ENCODE results near the gene THADA. TPM values are rescaled to one million over a fixed set of nuclear protein-coding genes. Genes with fewer than 3 reads are reported as not detected.

THADA gene
- total RNA-seq, 2 experiments from 2014 or later, result 31.2 to 32.3 TPM

- no peaks in the 10 kb centered on the region for H3K4me1 ChIP-seq (ENCODE audit: insufficient read depth, low read length, poor library complexity, severe bottlenecking)
- no peaks in the 10 kb centered on the region for H3K36me3 ChIP-seq (ENCODE audit: insufficient read depth, low read length)
- peaks cover 4% of the 10 kb centered on the region; the same call in 1 of the 2 replicates for H3K9me3 ChIP-seq (ENCODE audit: low read length)
- H4K20me1 ChIP-seq (ENCODE audit: insufficient read depth, low read length), result no peaks in the 10 kb centered on the region
- no peak overlapping the region for H3K4me3 ChIP-seq (ENCODE audit: low read depth, low read length, poor library complexity, severe bottlenecking)
- CTCF ChIA-PET (ENCODE audit: unreplicated experiment), result no interaction called here
- TF ChIP-seq CTCF (conservative IDR thresholded peaks at IDR 0.05; ENCODE audit: low read length) (no peak), EZH2phosphoT487 (IDR thresholded peaks at IDR 0.05; ENCODE audit: borderline replicate concordance, low read depth, low read length) (no peak)
- BruUV-seq (replicated peaks), result no TSS peak
- no peak overlapping the region for H3K27ac ChIP-seq (ENCODE audit: low read depth, low read length, poor library complexity, severe bottlenecking)
- no peaks in the 10 kb centered on the region for H3K9me2 ChIP-seq (ENCODE audit: insufficient read depth, low read length)
- no peak overlapping the region for H2AFZ ChIP-seq (ENCODE audit: low read length)
- no peak for DNase-seq (ENCODE audit: low spot score)
- intact Hi-C loops (cut with micrococcal nuclease; ENCODE audit: unreplicated experiment), result no loop called here
- no peaks in the 10 kb centered on the region for H3K79me2 ChIP-seq (ENCODE audit: insufficient read depth, low read depth, low read length)
- no peak overlapping the region for H3K4me2 ChIP-seq (ENCODE audit: low read length)
- POLR2A ChIA-PET, result interaction anchor here (0.6 kb wide), 1 partner anchor 1406 kb away, joined by 3 read pairs; no protein-coding TSS in a partner anchor
These were observed 158.5 kb downstream of the THADA start for GRCh38 chr2:43437363-43437762.

GRCh38 chr2:43436431-43436830 lies 159.4 kb downstream of the THADA start:
- intact Hi-C loops (cut with micrococcal nuclease; ENCODE audit: unreplicated experiment), result no loop called here
- no peaks in the 10 kb centered on the region for H3K9me2 ChIP-seq (ENCODE audit: insufficient read depth, low read length)
- no peaks in the 10 kb centered on the region for H4K20me1 ChIP-seq (ENCODE audit: insufficient read depth, low read length)
- POLR2A ChIA-PET, result interaction anchor here (0.6 kb wide), 2 partner anchors 189 to 1407 kb away, joined by 3 to 4 read pairs; no protein-coding TSS in a partner anchor
- TF ChIP-seq EZH2phosphoT487 (IDR thresholded peaks at IDR 0.05; ENCODE audit: borderline replicate concordance, low read depth, low read length), result no peak
- TF ChIP-seq CTCF (conservative IDR thresholded peaks at IDR 0.05; ENCODE audit: low read length), result no peak
- no peak overlapping the region for H3K27ac ChIP-seq (ENCODE audit: low read depth, low read length, poor library complexity, severe bottlenecking)
- H3K4me2 ChIP-seq (ENCODE audit: low read length), result no peak overlapping the region
- H3K79me2 ChIP-seq (ENCODE audit: insufficient read depth, low read depth, low read length), result no peaks in the 10 kb centered on the region
- CTCF ChIA-PET (ENCODE audit: unreplicated experiment), result no interaction called here
- no peak overlapping the region for H3K4me3 ChIP-seq (ENCODE audit: low read depth, low read length, poor library complexity, severe bottlenecking)
- H3K36me3 ChIP-seq (ENCODE audit: insufficient read depth, low read length), result no peaks in the 10 kb centered on the region
- no peak for DNase-seq (ENCODE audit: low spot score)
- peaks cover 5% of the 10 kb centered on the region; the same call in 1 of the 2 replicates for H3K9me3 ChIP-seq (ENCODE audit: low read length)
- H2AFZ ChIP-seq (ENCODE audit: low read length), result no peak overlapping the region
- BruUV-seq (replicated peaks), result no TSS peak
- no peaks in the 10 kb centered on the region for H3K4me1 ChIP-seq (ENCODE audit: insufficient read depth, low read length, poor library complexity, severe bottlenecking)

- no peaks in the 10 kb centered on the region for H3K9me2 ChIP-seq (ENCODE audit: insufficient read depth, low read length)
- POLR2A ChIA-PET, result no interaction called here
- H3K27ac ChIP-seq (ENCODE audit: low read depth, low read length, poor library complexity, severe bottlenecking), result no peak overlapping the region
- DNase-seq (ENCODE audit: low spot score), result no peak
- CTCF ChIA-PET (ENCODE audit: unreplicated experiment), result no interaction called here
- H4K20me1 ChIP-seq (ENCODE audit: insufficient read depth, low read length), result no peaks in the 10 kb centered on the region
- H3K9me3 ChIP-seq (ENCODE audit: low read length), result peaks cover 5% of the 10 kb centered on the region; the same call in 1 of the 2 replicates
- no peak for TF ChIP-seq EZH2phosphoT487 (IDR thresholded peaks at IDR 0.05; ENCODE audit: borderline replicate concordance, low read depth, low read length)
- TF ChIP-seq CTCF (conservative IDR thresholded peaks at IDR 0.05; ENCODE audit: low read length), result no peak
- no TSS peak for BruUV-seq (replicated peaks)
- no peak overlapping the region for H3K4me3 ChIP-seq (ENCODE audit: low read depth, low read length, poor library complexity, severe bottlenecking)
- H3K4me2 ChIP-seq (ENCODE audit: low read length), result no peak overlapping the region
- intact Hi-C loops (cut with micrococcal nuclease; ENCODE audit: unreplicated experiment), result no loop called here
- H3K79me2 ChIP-seq (ENCODE audit: insufficient read depth, low read depth, low read length), result no peaks in the 10 kb centered on the region
- H2AFZ ChIP-seq (ENCODE audit: low read length), result no peak overlapping the region
- no peaks in the 10 kb centered on the region for H3K36me3 ChIP-seq (ENCODE audit: insufficient read depth, low read length)
- no peaks in the 10 kb centered on the region for H3K4me1 ChIP-seq (ENCODE audit: insufficient read depth, low read length, poor library complexity, severe bottlenecking)
These were observed 160.1 kb downstream of the THADA start for GRCh38 chr2:43435746-43436145.

Data from OCI-LY7 (cell line).